K562 (cell line): ENCODE data around the gene RNU1-2. TPM values are rescaled to one million over a fixed set of nuclear protein-coding genes. Genes with fewer than 3 reads are reported as not detected.

Experiments used
- ARID2 ChIP-seq: fragments of 450-650 bp; IDR thresholded peaks from 2 replicates; pipeline ENCODE4 v1.6.1; 2017; ENCODE audit warnings: antibody characterized with exemption, mild to moderate bottlenecking
- BDP1 ChIP-seq: IDR thresholded peaks from 3 replicates; pipeline ENCODE4 v1.6.1; 2011; ENCODE audit not compliant: insufficient read length, insufficient read depth
- CBX3 ChIP-seq, 2 experiments: IDR thresholded peaks; 1 replicate in 1 of 2; 2 replicates in 1 of 2; pipeline ENCODE4 v1.6.1; 2012; ENCODE audit warnings: inconsistent platforms in 2 of 2, low read length in 2 of 2, borderline replicate concordance in 1 of 2, control low read depth in 1 of 2
- DACH1 ChIP-seq: fragments of 450-650 bp; IDR thresholded peaks from 2 replicates; pipeline ENCODE4 v1.6.1; 2018; ENCODE audit not compliant: partially characterized antibody
- ETV6 ChIP-seq, 3 experiments: fragments of 150-350 bp in 1 of 3; sonication (generic) in 1 of 3; formaldehyde crosslinking in 1 of 3; IDR thresholded peaks; 2 replicates each; pipeline versions ENCODE4 v1.6.1 to v1.8.0; 2014 to 2022; ENCODE audit warnings: borderline replicate concordance in 2 of 3, low read depth in 2 of 3, antibody characterized with exemption in 1 of 3, low read length in 1 of 3, mild to moderate bottlenecking in 1 of 3, missing genetic modification reagents in 1 of 3
- FOXK2 ChIP-seq, 2 experiments: fragments of 450-650 bp; IDR thresholded peaks in 1 of 2; conservative IDR thresholded peaks in 1 of 2; 2 replicates each; pipeline ENCODE4 v1.6.1; 2016; ENCODE audit warnings: low read depth in 2 of 2, mild to moderate bottlenecking in 1 of 2
- GTF2F1 ChIP-seq: IDR thresholded peaks from 2 replicates; pipeline ENCODE4 v1.6.1; 2011; ENCODE audit warnings: low read depth, low read length, improper control_type of control experiment
- KHSRP ChIP-seq: fragments of 450-650 bp; IDR thresholded peaks from 2 replicates; pipeline ENCODE4 v1.6.1; 2017
- KLF10 ChIP-seq: fragments of 250-450 bp; sonication (Bioruptor Pico); IDR thresholded peaks from 2 replicates; pipeline ENCODE4 v1.6.1; 2021; ENCODE audit warnings: matching md5 sums
- MAFK ChIP-seq: IDR thresholded peaks from 2 replicates; pipeline ENCODE4 v1.6.1; 2011; ENCODE audit warnings: low read length, improper control_type of control experiment
- NR1H2 ChIP-seq: sonication (generic); formaldehyde crosslinking; IDR thresholded peaks from 2 replicates; pipeline ENCODE4 v1.4.0; 2020; ENCODE audit warnings: mild to moderate bottlenecking, missing genetic modification reagents
- NUFIP1 ChIP-seq: fragments of 450-650 bp; IDR thresholded peaks from 2 replicates; pipeline ENCODE4 v1.6.1; 2018; ENCODE audit not compliant: partially characterized antibody
- POLR2A ChIP-seq: fragments of 450-650 bp; conservative IDR thresholded peaks from 2 replicates; pipeline ENCODE4 v1.6.1; 2016
- RB1 ChIP-seq: fragments of 450-650 bp; IDR thresholded peaks from 2 replicates; pipeline ENCODE4 v1.6.1; 2017; ENCODE audit warnings: low read depth, mild to moderate bottlenecking
- SPI1 ChIP-seq: IDR thresholded peaks from 2 replicates; pipeline ENCODE4 v1.6.1; 2011; ENCODE audit warnings: low read depth, low read length, control low read depth, borderline replicate concordance
- TAF15 ChIP-seq: fragments of 200-400 bp; formaldehyde crosslinking; IDR thresholded peaks from 2 replicates; pipeline ENCODE4 v1.6.1; 2017; ENCODE audit warnings: mild to moderate bottlenecking, low read depth, low read length, moderate library complexity
- TBL1XR1 ChIP-seq, 2 experiments: IDR thresholded peaks; 2 replicates each; pipeline ENCODE4 v1.6.1; 2012; ENCODE audit warnings: improper control_type of control experiment in 2 of 2, low read length in 2 of 2, mild to moderate bottlenecking in 1 of 2
- TGIF2 ChIP-seq: sonication (generic); formaldehyde crosslinking; IDR thresholded peaks from 2 replicates; pipeline ENCODE4 v1.8.1; 2022; ENCODE audit warnings: mild to moderate bottlenecking, missing genetic modification reagents, moderate library complexity
- ZBED1 ChIP-seq: IDR thresholded peaks from 2 replicates; pipeline ENCODE4 v1.6.1; 2014
- ZNF124 ChIP-seq: sonication (generic); formaldehyde crosslinking; IDR thresholded peaks from 2 replicates; pipeline ENCODE4 v1.8.1; 2022; ENCODE audit warnings: missing genetic modification reagents
- ZNF133 ChIP-seq: fragments of 250-450 bp; sonication (Bioruptor Pico); IDR thresholded peaks from 2 replicates; pipeline ENCODE4 v1.4.0; 2020; ENCODE audit warnings: mild to moderate bottlenecking
- ZNF354B ChIP-seq: fragments of 250-450 bp; sonication (Bioruptor Pico); IDR thresholded peaks from 2 replicates; pipeline ENCODE4 v1.4.0; 2020
- polyA plus RNA-seq, 8 experiments: library from polyadenylated mRNA; depleted of rRNA in 4 of 8; stranded (reverse) in 5 of 8; unstranded in 3 of 8; fragments of >200 nt; fragmentation: Nextera tagmentation in 2 of 8; fragmentation: Illumina TruSeq in 1 of 8; extraction: Ambion mirVana in 2 of 8; extraction: Trizol in 1 of 8; gene quantifications; 2 replicates each; pipeline versions ENCODE4 v1.2.1 to v1.2.3, GENCODE V29; 2011 to 2014; ENCODE audit warnings: inconsistent platforms in 1 of 8, missing spikeins in 1 of 8
- total RNA-seq, 7 experiments: library from RNA; depleted of rRNA in 6 of 7; stranded (reverse); fragments of >200 nt in 6 of 7; fragmentation: Illumina TruSeq in 2 of 7; extraction: Trizol in 2 of 7; gene quantifications; 2 replicates each; pipeline versions ENCODE4 v1.2.1 to v1.2.3, GENCODE V29; 2011 to 2021; ENCODE audit warnings: low replicate concordance in 1 of 7
- TF ChIP-seq, protein P1 (sequence below): fragments of 450-650 bp; IDR thresholded peaks from 2 replicates; pipeline ENCODE4 v1.6.1; 2014; ENCODE audit warnings: low read depth, mild to moderate bottlenecking, moderate library complexity, borderline replicate concordance
- TF ChIP-seq, protein P2 (sequence below): IDR thresholded peaks from 2 replicates; pipeline ENCODE4 v1.6.1; 2012; ENCODE audit warnings: low read depth, low read length, improper control_type of control experiment, borderline replicate concordance
- TF ChIP-seq, protein P3 (sequence below), 2 experiments: fragments of 450-650 bp; IDR thresholded peaks; 2 replicates each; pipeline ENCODE4 v1.6.1; 2016

Gene RNU1-2
- total and polyA plus RNA-seq, 9 of the 15 experiments (the other 6 are each of a cell fraction or from before 2014, with no cell fraction given): under 0.01 to 32,823 (median 2,538) TPM; not detected in 4

DNA sequence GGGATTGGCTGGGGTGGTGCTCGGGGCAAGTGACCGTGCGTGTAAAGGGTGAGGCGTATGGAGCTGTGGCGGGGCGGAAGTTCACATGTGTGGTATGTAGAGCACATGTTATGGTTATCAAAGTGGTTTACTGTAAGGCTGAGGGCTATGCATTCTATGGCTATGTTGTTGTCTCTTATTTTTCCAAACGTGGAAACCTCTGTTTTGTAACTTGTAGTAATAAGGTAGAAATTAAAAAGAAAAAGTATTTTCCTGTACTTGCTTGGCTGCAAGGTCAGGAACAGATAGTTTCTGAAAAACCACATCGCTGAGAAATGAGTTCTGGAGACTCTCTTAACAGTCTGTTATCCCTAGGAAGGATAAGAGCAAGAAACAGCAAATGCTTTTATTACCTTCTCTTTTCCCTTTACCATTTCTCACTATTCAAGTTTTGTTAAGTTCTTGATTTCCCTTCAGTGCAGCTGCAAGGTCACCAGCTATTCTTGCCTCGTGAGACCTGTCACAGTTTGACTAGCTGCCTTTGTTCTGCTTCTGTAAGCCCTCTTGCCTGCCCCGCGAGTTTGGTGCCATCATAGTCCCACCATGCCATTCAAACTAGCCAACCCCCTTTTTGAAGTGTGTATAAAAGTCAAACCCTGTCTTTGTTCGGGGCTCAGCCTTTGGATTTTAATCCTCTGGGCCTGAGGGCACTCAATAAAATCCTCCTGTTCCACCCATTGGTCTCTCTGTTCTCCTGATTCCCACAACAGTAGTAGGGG is 9.5 kb downstream of the RNU1-2 start (continued):
- TF ChIP-seq CBX3 (IDR thresholded peaks at IDR 0.05; ENCODE audit: borderline replicate concordance in 1 of 2, low read length in 2 of 2) (peak; percentile 24 to 99; a peak in 2 of 3 replicates), DACH1 (peak; percentile 49), NR1H2 (CRISPR knock-in tag) (peak; percentile 44; the same call in 1 of the 2 replicates), NUFIP1 (peak; percentile 89), ZNF354B (peak; percentile 97), FOXK2 (conservative IDR thresholded peaks at IDR 0.05 in 1 of 2, IDR thresholded peaks at IDR 0.05 in 1 of 2; ENCODE audit: low read depth in 2 of 2) (peak; percentile 94 to 95), TGIF2 (CRISPR knock-in tag) (peak; percentile 92; the same call in 1 of the 2 replicates), MAFK (peak; percentile 49; the same call in 1 of the 2 replicates), KLF10 (peak; percentile 99), TAF15 (0 out of 2 replicates have a peak, but pooled peaks have one; percentile 44), ZNF124 (CRISPR knock-in tag) (no peak), SPI1 (peak; percentile 76), TBL1XR1 (IDR thresholded peaks at IDR 0.05; ENCODE audit: low read length in 2 of 2) (peak; percentile 88 to 100), BDP1 (no peak), ETV6 (IDR thresholded peaks at IDR 0.05; ENCODE audit: borderline replicate concordance in 1 of 2, low read depth in 2 of 2, low read length in 1 of 2) (peak; percentile 44 to 82; a peak in 2 of 4 replicates), ETV6 (CRISPR knock-in tag; IDR thresholded peaks at IDR 0.05; ENCODE audit: borderline replicate concordance) (peak; percentile 90), KHSRP (peak; percentile 98), ZNF133 (CRISPR knock-in tag) (no peak), ZBED1 (peak; percentile 99), ARID2 (0 out of 2 replicates have a peak, but pooled peaks have one; percentile 18), POLR2A (peak; percentile 100), RB1 (peak; percentile 61), GTF2F1 (peak; percentile 100)
- TF ChIP-seq, protein P1, sequence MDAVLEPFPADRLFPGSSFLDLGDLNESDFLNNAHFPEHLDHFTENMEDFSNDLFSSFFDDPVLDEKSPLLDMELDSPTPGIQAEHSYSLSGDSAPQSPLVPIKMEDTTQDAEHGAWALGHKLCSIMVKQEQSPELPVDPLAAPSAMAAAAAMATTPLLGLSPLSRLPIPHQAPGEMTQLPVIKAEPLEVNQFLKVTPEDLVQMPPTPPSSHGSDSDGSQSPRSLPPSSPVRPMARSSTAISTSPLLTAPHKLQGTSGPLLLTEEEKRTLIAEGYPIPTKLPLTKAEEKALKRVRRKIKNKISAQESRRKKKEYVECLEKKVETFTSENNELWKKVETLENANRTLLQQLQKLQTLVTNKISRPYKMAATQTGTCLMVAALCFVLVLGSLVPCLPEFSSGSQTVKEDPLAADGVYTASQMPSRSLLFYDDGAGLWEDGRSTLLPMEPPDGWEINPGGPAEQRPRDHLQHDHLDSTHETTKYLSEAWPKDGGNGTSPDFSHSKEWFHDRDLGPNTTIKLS: 0 out of 2 replicates have a peak, but pooled peaks have one; percentile 52
- TF ChIP-seq, protein P2, sequence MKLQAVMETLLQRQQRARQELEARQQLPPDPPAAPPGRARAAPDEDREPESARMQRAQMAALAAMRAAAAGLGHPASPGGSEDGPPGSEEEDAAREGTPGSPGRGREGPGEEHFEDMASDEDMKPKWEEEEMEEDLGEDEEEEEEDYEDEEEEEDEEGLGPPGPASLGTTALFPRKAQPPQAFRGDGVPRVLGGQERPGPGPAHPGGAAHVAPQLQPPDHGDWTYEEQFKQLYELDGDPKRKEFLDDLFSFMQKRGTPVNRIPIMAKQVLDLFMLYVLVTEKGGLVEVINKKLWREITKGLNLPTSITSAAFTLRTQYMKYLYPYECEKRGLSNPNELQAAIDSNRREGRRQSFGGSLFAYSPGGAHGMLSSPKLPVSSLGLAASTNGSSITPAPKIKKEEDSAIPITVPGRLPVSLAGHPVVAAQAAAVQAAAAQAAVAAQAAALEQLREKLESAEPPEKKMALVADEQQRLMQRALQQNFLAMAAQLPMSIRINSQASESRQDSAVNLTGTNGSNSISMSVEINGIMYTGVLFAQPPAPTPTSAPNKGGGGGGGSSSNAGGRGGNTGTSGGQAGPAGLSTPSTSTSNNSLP: peak; percentile 88; the same call in 1 of the 2 replicates
- TF ChIP-seq, protein P3, sequence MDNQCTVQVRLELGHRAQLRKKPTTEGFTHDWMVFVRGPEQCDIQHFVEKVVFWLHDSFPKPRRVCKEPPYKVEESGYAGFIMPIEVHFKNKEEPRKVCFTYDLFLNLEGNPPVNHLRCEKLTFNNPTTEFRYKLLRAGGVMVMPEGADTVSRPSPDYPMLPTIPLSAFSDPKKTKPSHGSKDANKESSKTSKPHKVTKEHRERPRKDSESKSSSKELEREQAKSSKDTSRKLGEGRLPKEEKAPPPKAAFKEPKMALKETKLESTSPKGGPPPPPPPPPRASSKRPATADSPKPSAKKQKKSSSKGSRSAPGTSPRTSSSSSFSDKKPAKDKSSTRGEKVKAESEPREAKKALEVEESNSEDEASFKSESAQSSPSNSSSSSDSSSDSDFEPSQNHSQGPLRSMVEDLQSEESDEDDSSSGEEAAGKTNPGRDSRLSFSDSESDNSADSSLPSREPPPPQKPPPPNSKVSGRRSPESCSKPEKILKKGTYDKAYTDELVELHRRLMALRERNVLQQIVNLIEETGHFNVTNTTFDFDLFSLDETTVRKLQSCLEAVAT (IDR thresholded peaks at IDR 0.05): peak; percentile 87 to 96
